ENCODE data around the gene PPP1R9A. TPM values are rescaled to one million over a fixed set of nuclear protein-coding genes. Genes with fewer than 3 reads are reported as not detected.
A peak's percentile ranks its signal among the peaks of the same experiment; 100 is the strongest.

The PPP1R9A gene
- total RNA-seq, 1 donor, result 4.0 TPM

DNA sequence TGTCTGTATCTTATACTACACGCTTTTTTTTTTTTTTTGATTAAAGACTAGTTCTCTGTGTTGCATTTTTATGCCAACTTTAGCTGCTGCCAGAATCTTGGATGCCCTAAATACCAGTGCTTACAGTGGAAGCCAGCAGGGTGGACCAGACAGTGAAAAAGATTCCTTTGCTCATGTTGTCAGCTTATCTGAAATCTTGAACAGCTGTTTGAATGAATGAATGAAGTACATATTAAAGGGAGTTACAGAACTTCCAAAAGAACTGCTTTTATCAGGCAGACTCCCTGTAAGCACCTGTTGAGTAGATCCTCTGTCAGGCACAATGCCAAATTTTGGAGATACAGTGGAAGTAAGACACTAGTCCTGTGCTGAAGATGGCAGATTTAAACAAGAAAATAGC is 184.9 kb downstream of the PPP1R9A start:
- no peak for DNase-seq (ENCODE audit: low read depth in 2 of 3, low spot score in 2 of 3)

DNA sequence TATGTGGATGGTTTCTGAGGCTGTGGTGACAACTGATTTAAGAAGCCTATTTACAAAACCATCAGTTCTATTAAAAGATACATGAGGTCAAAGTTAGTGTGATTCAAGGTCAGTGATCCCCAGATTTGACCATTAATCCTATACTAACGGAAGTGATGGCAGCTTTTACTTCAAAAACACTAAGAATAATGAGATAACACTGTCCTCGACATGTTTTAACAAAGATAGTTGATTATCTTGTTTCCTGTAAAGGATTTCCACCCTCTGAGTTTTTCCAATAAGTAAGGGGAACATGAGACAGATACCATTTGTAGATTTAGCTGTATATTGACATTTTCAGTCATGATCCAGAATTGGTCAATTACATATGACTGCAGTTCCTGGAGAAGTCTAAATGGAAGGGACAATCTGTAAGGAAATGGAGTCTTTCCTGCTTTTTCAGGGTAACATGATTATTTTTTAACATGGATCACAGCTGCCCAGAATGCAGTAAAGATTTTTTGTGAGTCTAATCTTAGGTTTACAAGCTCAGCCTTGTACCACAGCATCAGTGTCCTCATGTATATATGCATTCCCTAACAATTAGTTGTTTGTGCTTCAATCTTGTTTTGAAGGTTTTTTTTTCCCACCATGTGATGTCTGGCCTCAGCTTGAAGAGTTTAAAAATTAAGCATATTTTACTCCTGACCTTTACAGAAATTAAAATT is 188.0 kb downstream of the PPP1R9A start:
- DNase-seq (ENCODE audit: low read depth in 2 of 3, low spot score in 2 of 3), result no peak

DNA sequence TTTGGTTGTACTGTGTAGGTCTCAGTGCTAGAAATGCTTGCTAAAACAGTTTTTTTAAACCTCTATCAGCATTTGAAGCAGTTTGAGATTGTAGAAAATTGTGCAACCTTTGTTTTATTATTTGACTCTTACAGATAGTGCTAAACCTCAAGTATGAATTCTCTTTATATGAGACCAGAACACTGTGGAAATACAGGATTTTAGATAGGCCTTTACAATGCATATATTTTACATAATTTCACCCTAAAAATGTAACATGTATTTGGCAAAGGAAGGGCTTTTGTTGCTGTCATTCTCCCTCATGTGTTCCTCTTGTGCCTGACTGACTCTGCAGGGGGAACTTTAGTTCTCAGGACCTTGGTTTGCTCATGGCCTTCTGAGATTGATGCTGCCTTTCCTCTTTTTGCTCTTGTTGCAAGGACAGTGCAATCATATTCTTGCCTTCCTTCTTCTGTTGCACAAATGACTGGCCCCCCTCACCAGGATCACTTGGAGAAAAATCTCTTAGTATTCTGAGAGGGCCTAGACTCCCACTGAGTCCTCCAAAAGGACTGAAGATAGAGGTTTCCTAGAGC is 188.7 kb downstream of the PPP1R9A start:
- DNase-seq (ENCODE audit: low read depth in 2 of 3, low spot score in 2 of 3), result no peak

DNA sequence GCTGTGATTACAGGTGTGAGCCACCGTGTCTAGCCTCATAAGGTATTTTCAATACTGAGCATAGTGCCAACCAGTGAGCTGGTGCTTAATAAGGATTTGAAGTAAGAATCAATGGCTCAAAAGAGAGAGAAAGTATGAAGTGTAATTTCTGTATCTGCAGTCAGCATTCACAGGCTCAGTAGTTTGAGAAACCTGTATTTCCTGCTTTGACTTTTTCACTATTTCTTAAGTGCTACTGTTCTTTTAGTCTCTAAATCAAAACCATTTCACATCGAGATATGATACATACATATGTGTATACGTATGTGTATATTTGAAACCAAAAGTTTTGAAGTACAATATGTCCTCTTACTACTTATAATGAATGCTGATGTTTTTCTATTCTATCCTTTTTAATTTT is 189.9 kb downstream of the PPP1R9A start:
- no peak for DNase-seq (ENCODE audit: low read depth in 2 of 3, low spot score in 2 of 3)

DNA sequence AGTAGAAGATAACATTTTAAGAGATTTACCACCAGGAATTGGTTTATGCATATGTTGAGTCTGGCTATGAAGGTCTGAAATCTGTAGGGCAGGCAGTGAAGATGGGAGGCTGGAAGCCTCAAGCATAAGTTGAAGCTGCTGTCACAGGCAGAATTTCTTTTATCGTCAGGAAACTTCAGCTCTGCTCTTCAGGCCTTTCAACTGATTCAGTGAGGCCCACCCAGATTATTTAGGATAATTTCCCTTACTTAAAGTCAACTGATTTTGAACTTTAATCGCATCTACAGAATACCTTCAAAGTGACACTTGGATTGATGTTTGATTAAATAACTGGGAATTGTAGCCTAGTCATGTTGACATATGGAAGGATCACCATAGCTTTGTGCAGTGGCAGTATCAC is 190.5 kb downstream of the PPP1R9A start:
- no peak for DNase-seq (ENCODE audit: low read depth in 2 of 3, low spot score in 2 of 3)

DNA sequence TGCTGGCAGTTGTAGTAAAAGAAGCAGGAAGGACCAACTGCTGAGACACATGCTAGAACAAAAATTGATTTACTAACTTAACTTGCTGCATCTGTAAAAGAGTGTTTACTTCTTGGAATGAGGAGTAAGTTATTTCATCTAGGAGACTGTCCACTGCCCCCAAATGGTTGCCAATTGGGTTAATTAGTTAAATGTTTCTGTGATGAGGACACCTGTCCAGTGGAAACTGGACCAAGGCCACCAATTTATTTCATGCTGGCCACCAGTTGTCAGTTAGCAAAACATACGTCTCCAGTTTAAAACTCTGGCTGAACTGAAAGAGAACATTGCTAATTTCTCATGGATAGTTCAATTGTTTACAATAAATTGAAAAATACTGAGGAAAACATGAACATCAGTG is 191.7 kb downstream of the PPP1R9A start:
- no peak for DNase-seq (ENCODE audit: low read depth in 2 of 3, low spot score in 2 of 3)

DNA sequence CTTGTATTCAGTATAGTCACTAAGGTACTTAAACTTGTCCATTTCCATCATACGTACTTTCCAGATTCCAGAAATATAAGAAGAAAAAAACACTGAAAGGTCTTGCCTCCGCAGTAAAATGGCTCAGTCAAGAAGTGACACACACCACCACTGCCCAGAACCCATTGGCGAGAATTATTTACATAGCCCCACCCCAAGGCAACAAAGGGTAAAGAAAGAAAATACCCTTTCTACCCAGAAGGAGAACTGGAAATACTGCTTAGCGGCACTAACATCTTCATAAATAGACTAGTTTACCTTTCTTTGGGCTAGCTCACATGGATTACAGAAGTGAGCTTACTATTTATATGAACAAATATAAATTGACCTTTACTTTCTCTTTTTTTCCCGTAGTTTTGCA is 194.0 kb downstream of the PPP1R9A start:
- no peak for DNase-seq (ENCODE audit: low read depth in 2 of 3, low spot score in 2 of 3)

DNA sequence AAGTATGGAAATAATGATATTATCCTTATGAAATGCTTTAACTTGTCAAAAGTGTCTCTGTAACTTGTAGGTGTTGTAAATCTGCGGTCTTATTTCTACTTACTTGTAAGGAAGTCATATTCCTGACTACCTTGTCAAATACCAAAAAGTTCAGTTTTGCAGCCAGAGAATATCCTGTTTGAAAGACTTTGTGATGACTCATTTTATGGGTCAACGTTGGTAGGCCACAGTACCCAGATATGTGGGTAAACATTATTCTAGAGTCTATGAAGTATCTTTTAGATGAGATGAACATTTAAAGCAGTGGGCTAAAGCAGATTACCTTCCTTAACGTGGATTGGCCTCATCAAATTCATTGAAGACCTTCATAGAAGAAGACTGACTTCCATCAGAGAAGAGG is 195.3 kb downstream of the PPP1R9A start:
- DNase-seq (ENCODE audit: low read depth in 2 of 3, low spot score in 2 of 3), result peak in 1 of 3 donors; percentile 1

DNA sequence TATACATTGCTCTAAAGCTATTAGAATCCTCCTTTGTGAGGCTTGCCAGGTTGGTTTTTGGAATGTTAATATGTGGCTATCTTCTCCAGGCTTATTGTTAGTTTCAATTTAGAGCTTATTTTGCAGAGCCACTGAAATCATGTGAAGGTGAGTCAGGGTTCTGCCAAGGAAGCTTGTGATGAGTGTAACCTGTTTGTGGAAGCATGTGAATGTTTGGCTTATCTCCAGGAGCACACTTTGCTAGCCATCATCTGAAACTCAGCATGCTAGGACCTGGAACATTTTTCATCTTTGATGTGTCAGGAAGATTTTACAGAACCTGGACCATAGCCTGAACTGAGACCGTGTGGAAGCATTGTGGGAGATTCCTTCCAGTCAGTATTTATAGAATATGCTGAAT is 197.3 kb downstream of the PPP1R9A start:
- peak in 2 of 3 donors; percentile 1 to 8 for DNase-seq (ENCODE audit: low read depth in 2 of 3, low spot score in 2 of 3)

DNA sequence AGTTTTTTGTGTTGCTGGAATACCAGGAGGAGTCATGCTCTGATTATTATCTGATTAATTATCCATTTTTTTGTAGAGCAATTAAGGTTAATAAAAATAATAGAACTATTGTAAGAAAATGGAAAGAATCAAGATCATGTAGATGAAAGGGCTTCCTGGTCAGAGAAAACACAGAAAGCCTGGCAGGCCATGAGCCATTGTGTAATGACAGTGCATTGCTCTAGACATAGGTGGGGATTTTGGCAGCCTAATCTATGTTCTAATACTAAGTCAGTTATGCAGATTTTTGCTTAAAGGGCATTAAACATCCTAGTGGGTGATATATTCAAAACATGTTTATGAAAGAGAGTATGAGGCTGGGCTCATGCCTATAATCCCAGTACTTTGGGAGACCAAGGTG is 198.2 kb downstream of the PPP1R9A start:
- DNase-seq (ENCODE audit: low read depth in 2 of 3, low spot score in 2 of 3), result no peak

DNA sequence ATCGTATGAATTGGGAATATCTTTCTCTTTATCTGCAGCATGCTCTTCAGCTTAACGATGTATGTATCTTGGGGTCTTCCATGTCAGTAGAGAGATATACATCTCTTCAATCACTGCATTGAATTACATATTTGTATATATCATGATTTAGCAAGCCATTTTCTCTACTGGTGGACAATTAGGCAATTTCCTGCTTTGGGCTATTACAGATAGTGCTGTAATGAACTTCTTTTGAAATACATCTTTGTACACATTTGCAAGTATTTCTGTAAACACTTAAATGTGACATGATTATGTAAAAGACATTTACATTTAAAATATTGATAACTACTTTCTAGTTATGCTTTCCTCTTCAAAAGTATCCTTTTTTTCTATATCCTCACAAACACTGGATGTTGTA is 199.0 kb downstream of the PPP1R9A start:
- no peak for DNase-seq (ENCODE audit: low read depth in 2 of 3, low spot score in 2 of 3)

DNA sequence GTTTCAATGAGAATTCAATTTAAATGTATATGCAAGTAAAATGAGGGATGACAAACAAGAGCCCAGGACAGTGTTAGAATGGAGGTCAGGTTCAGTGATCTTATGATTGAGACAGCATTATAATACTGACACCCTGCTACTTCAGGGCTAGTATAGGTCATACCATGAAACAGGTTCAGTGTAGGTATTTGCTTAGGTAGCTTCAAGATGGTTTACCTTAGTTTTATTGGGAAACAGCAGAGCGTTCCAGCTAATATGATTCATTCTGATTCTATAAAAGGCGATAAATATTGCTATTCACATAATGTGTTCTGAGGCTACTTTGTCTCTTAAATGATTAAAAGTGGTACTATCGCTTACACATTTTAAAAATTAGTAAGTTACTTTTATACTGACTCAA is 203.3 kb downstream of the PPP1R9A start:
- DNase-seq (ENCODE audit: low read depth in 2 of 3, low spot score in 2 of 3), result no peak

DNA sequence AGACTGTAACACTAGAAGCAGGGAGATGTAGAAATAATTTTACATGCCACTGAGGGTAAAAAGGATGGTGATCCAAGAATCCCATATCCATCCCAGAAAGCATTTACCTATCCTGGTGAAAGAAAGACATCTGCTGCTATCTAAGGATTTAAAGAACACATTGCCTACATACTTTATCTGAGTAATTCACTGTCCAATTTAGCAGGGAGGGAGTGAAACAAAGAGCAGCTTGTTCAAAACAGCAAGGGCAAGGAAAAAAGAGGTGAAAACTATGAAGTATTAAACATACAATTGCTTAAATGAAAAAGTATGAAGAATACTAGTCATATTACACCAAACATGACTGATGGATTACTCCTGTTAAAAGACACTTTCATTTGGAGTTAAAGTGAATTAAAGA is 206.2 kb downstream of the PPP1R9A start:
- DNase-seq (ENCODE audit: low read depth in 2 of 3, low spot score in 2 of 3), result no peak

DNA sequence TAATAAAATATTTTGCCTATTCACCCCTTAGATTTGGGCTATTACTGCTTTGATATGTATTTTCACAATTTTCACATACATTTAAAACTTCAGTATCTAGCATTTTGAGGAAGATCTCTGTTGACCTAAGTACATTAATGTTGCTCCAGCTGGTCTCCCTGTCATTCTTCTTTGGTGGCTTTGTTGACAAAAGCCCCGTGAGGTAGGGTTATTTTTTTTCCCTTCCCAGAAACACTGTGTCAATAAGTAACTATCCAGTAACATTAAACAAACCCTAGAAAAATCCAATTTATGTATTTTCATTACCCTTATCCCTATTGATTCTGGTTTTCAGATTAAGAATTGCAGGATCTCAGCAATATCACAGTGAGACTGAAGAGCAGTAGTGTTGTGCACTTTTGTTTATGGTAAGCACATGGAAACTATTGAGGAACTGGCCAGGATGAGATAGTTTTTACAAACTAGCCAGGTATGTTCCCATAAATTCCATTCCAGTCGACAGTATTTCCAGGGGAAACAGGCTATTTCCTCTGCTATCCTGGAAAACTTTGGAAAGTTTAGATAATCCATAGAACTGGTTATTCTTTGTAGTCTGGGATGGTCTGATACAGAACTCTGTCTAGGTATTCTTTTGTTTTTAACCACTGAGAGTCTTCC is 218.8 kb downstream of the PPP1R9A start:
- DNase-seq (ENCODE audit: low read depth in 2 of 3, low spot score in 2 of 3), result no peak

DNA sequence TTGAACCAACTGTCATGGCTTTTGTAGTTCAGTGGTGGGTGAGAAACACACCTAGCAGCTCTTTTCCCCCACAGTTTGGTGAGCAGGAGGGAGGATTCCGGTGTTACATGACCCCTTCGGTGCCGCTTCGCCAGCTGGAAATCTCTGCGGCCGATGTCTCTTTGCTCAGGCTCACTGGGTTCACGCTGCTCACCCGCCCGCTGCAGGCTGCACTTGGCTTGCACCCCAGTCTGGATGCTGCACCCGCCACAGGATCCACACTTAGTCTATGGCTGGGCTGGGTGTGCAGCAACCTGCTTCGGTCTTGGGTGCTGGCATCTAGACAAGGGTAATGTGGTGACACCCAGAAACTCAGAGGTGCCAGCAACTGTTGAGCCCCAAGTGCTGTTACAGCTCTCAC is 225.1 kb downstream of the PPP1R9A start:
- no peak for DNase-seq (ENCODE audit: low read depth in 2 of 3, low spot score in 2 of 3)

DNA sequence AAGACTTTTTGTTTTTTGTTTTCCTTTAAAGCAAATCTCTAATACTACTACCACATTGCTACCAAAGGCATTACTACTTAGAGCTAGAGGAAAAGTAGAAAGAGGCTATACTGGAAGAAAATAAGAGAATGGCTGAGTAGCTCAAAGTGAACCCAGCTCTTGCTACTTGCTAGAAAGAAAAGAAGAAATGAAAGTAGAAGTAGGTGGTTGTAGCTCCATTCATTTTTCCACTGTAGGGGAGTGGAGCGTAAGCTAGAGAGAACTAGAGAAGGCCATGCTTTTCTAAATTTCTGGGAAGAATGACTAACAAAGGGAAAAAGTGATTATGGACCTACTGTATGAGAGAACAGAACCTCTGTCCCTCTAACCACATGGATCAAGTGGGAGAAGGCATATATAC is 232.5 kb downstream of the PPP1R9A start:
- DNase-seq (ENCODE audit: low read depth in 2 of 3, low spot score in 2 of 3), result no peak

DNA sequence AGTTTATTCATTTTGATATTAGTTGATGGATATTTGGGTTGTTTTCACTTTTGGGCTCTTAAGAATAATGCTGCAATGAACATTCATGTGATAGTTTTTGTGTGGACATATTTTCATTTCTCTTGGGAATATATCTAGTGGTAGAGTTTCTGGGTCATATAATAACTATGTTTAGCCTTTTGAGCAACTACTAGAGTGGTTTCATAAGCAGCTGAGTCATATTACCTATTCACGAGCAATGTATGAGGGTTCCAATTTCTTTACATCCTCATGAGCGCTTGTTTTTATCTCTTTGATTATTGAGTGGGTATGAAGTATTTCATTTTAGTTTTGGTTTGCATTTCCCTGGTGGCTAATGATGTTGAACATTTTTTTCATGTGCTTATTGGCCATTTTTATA is 234.4 kb downstream of the PPP1R9A start:
- no peak for DNase-seq (ENCODE audit: low read depth in 2 of 3, low spot score in 2 of 3)

DNA sequence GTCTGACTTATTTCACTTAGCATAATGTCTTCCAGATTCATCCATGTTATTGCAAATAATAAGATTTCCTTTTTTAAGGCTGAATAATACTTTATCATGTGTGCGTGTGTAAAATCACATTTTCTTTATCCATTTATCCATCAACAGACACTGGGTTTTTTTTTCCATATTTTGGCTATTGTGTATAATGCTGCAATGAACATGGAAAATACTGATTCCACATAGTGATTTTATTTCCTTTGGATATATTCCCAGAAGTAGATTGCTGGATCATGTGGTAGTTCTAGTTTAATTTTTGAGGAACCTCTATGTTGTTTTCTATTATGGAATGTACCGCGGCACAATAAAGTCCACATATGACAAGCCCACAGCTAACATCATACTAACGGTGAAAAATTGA is 236.9 kb downstream of the PPP1R9A start:
- DNase-seq (ENCODE audit: low read depth in 2 of 3, low spot score in 2 of 3), result no peak

DNA sequence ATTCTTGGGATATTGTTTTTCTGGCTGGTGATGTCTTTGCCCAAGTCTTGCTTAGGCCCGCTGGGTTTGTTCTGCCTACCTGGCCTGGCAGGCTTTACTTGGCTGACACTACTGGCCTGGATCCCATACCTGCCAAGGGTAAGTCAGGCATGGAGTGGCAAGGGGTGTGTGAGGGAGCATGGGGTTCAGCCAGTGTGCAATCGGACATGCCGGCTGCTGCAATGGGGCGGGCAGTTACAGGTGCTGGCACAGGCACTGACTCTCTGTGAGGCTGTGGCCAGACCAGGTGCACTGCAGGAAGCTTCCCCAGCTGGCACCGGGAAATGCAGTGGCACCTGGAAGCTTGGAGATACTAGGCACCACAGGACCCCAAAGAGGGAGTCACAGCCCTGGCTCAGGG is 248.6 kb downstream of the PPP1R9A start:
- no peak for DNase-seq (ENCODE audit: low read depth in 2 of 3, low spot score in 2 of 3)

DNA sequence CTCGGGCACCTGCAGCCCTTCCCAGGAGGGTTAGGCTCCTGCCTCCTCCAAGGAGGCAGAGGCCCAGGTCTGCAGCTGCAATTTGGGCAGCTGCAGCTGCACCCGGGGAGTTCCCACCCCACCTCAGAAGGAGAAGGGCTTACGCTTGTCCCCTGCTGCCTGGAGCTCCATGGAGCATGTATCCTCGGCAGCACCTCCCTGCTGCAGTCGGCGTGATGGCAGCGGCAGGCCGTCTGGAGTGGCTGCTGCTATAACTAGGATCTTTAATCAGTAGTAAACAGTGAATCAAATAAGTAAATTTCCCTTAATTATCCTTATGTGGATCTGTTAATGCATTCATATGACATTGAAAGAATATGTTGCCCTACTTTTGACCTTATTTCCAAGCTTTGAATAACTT is 250.0 kb downstream of the PPP1R9A start:
- no peak for DNase-seq (ENCODE audit: low read depth in 2 of 3, low spot score in 2 of 3)

DNA sequence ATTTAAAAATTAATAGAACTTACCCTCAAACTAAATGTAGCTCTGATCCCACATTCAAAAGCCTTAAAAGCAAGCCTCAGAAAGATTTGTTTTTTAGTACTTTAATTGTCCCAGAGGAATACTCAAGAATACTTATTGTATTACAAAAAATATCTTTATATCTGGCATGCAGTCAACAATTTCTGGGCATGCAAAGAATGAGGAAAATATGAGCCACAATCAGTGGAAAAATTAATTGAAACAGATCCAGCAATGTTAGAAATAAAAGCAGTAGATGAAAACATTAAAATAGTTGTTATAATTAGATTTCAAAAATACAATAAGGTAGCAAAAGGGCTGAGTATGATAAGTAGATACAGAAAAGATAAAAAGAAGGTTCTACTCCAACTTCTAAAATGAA is 262.3 kb downstream of the PPP1R9A start:
- DNase-seq (ENCODE audit: low read depth in 2 of 3, low spot score in 2 of 3), result no peak

DNA sequence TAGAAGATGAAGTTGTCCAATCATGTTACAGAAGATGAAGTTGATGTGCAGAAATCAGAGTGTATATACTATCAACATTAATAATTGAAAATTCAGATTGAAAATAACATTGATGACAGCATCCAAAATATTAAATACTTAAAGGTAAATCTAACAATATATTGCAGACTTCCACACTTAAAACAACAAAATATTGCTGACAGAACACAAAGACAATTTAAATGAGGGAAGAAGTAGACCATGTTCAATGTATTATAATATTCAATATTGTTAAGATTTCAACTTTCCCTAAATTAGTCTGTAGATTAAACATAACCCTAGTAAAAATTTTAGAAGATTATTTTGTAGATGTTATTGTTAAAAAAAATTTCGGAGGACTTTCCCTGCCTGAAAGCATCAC is 265.0 kb downstream of the PPP1R9A start:
- no peak for DNase-seq (ENCODE audit: low read depth in 2 of 3, low spot score in 2 of 3)
